ENCODE results near the gene PTPRN2.

The PTPRN2 gene

GRCh38 chr7:157558061-157558460, 1029.6 kb downstream of the PTPRN2 start:
- no peak for DNase-seq

- no peak for DNase-seq
These were observed 1030.4 kb downstream of the PTPRN2 start for GRCh38 chr7:157557263-157557662.

- no peak for DNase-seq
These were observed 1031.0 kb downstream of the PTPRN2 start for GRCh38 chr7:157556642-157556944.

GRCh38 chr7:157555944-157556641, 1031.5 kb downstream of the PTPRN2 start:
- DNase-seq = no peak

GRCh38 chr7:157555313-157555712, 1032.3 kb downstream of the PTPRN2 start:
- DNase-seq = no peak

GRCh38 chr7:157554393-157555238, 1033.0 kb downstream of the PTPRN2 start:
- no peak for DNase-seq

- no peak for DNase-seq
These were observed 1034.4 kb downstream of the PTPRN2 start for GRCh38 chr7:157553256-157553655.

GRCh38 chr7:157552295-157552993, 1035.2 kb downstream of the PTPRN2 start:
- no peak for DNase-seq

- DNase-seq = no peak
These were observed 1036.1 kb downstream of the PTPRN2 start for GRCh38 chr7:157551325-157552070.

GRCh38 chr7:157550300-157551275, 1037.0 kb downstream of the PTPRN2 start:
- DNase-seq = no peak

GRCh38 chr7:157549612-157550299, 1037.9 kb downstream of the PTPRN2 start:
- no peak for DNase-seq

- DNase-seq = no peak
These were observed 1038.8 kb downstream of the PTPRN2 start for GRCh38 chr7:157548691-157549303.

GRCh38 chr7:157547611-157548010, 1040.0 kb downstream of the PTPRN2 start:
- DNase-seq = no peak

GRCh38 chr7:157547102-157547501, 1040.5 kb downstream of the PTPRN2 start:
- no peak for DNase-seq

GRCh38 chr7:157545681-157546060, 1042.0 kb downstream of the PTPRN2 start:
- no peak for DNase-seq

- no peak for DNase-seq
These were observed 1042.5 kb downstream of the PTPRN2 start for GRCh38 chr7:157544980-157545680.

- DNase-seq = no peak
These were observed 1043.4 kb downstream of the PTPRN2 start for GRCh38 chr7:157544226-157544625.

- DNase-seq = no peak
These were observed 1043.8 kb downstream of the PTPRN2 start for GRCh38 chr7:157543791-157544190.

GRCh38 chr7:157543276-157543675, 1044.3 kb downstream of the PTPRN2 start:
- DNase-seq = no peak
